ENCODE results near the gene ACTR3.

ACTR3 gene

GRCh38 chr2:113877711-113878598, 11.9 kb upstream of the ACTR3 start:
- no peak overlapping the region for H4K8ac ChIP-seq (ENCODE audit: low read depth, low read length)
- no peak overlapping the region for H3K4me3 ChIP-seq (ENCODE audit: low read length)
- H3K23ac ChIP-seq (ENCODE audit: low read length) = no peak overlapping the region
- no CpG with 5 or more reads among the region's 4 CpGs for WGBS (ENCODE audit: extremely low coverage, insufficient coverage, low lambda C conversion rate)
- H3K4ac ChIP-seq (ENCODE audit: low read depth, low read length) = no peak overlapping the region
- DNase-seq = no peak
- H3K9ac ChIP-seq (ENCODE audit: low read length) = no peak overlapping the region
- no peaks in the 10 kb centered on the region for H3K36me3 ChIP-seq (ENCODE audit: control insufficient read depth, insufficient read depth, low read length)
- H3K56ac ChIP-seq (ENCODE audit: low read length) = no peak overlapping the region
- H3K27ac ChIP-seq (ENCODE audit: low read depth, low read length) = no peak overlapping the region
- H4K5ac ChIP-seq (ENCODE audit: low read length) = no peak overlapping the region
- H3K79me1 ChIP-seq (ENCODE audit: low read length) = no peaks in the 10 kb centered on the region
- no peak overlapping the region for H3K18ac ChIP-seq (ENCODE audit: low read length)
- H2BK15ac ChIP-seq (replicated peaks; ENCODE audit: low read depth) = no peak overlapping the region
- H2BK120ac ChIP-seq (ENCODE audit: low read depth, low read length) = no peak overlapping the region
- H3K27me3 ChIP-seq (ENCODE audit: insufficient read depth, low read length, poor library complexity) = no peaks in the 10 kb centered on the region
- H3K4me1 ChIP-seq (ENCODE audit: control insufficient read depth, low read depth, low read length) = no peaks in the 10 kb centered on the region
- H2AK5ac ChIP-seq (ENCODE audit: low read length) = no peak overlapping the region
- no peak overlapping the region for H2BK5ac ChIP-seq (ENCODE audit: low read length)
- no peaks in the 10 kb centered on the region for H3K79me2 ChIP-seq (ENCODE audit: control insufficient read depth, insufficient read depth, low read length)
- no peak overlapping the region for H3K4me2 ChIP-seq (ENCODE audit: low read length)

DNA sequence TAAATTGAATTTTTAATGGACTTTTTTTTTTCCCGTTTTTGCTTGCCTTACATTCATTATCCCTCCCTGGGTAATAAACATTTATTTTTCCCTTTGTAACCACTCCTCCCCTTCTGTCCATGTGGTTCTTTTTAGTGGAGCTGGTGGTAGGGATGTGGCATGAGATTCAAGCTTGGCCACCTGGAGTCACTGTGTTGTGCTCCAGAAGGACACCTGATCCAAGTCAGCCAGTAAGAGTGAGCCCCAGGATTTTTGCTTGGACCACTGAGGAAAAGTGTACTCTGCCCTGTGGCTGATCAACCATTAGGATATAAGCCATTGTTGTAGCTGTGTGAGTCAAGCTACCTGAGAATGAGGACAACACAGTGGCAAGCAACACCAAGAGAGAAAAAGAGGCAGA, 11.1 kb upstream of the ACTR3 start:
- H3K36me3 ChIP-seq (ENCODE audit: control insufficient read depth, insufficient read depth, low read length) = no peaks in the 10 kb centered on the region
- H4K5ac ChIP-seq (ENCODE audit: low read length) = no peak overlapping the region
- H3K79me1 ChIP-seq (ENCODE audit: low read length) = no peaks in the 10 kb centered on the region
- H2BK120ac ChIP-seq (ENCODE audit: low read depth, low read length) = no peak overlapping the region
- no peak for DNase-seq
- H3K4me1 ChIP-seq (ENCODE audit: control insufficient read depth, low read depth, low read length) = no peaks in the 10 kb centered on the region
- H3K23ac ChIP-seq (ENCODE audit: low read length) = no peak overlapping the region
- no peak overlapping the region for H3K9ac ChIP-seq (ENCODE audit: low read length)
- no peak overlapping the region for H3K4ac ChIP-seq (ENCODE audit: low read depth, low read length)
- WGBS (ENCODE audit: extremely low coverage, insufficient coverage, low lambda C conversion rate) = no CpG with 5 or more reads among the region's 1 CpG
- no peak overlapping the region for H4K8ac ChIP-seq (ENCODE audit: low read depth, low read length)
- H3K18ac ChIP-seq (ENCODE audit: low read length) = no peak overlapping the region
- no peak overlapping the region for H3K56ac ChIP-seq (ENCODE audit: low read length)
- no peak overlapping the region for H3K4me3 ChIP-seq (ENCODE audit: low read length)
- H3K27me3 ChIP-seq (ENCODE audit: insufficient read depth, low read length, poor library complexity) = no peaks in the 10 kb centered on the region
- no peak overlapping the region for H3K27ac ChIP-seq (ENCODE audit: low read depth, low read length)
- H2BK5ac ChIP-seq (ENCODE audit: low read length) = no peak overlapping the region
- H3K79me2 ChIP-seq (ENCODE audit: control insufficient read depth, insufficient read depth, low read length) = no peaks in the 10 kb centered on the region
- H2BK15ac ChIP-seq (replicated peaks; ENCODE audit: low read depth) = no peak overlapping the region
- H2AK5ac ChIP-seq (ENCODE audit: low read length) = no peak overlapping the region
- no peak overlapping the region for H3K4me2 ChIP-seq (ENCODE audit: low read length)

DNA sequence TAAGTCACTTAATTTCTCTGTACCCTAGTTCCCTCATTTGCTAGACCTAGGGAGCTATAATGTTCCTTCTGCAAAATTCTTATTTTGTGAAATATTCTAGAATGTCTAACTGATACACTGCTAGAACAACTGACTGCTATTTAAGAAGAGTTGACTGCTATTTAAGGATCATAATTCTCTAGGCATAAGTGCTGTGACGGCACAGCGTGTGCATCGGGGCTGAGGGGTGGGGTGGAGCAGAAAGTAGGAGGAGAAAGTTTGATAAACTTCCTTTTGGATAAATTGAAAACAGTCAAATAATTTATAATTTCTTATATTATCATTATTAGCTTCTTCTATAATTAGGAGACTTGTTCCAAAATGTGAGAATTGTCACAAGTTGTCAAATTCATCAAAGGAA, 10.4 kb upstream of the ACTR3 start:
- DNase-seq = no peak
- Histone ChIP-seq H3K79me2 (ENCODE audit: control insufficient read depth, insufficient read depth, low read length) (no peaks in the 10 kb centered on the region), H3K27ac (ENCODE audit: low read depth, low read length) (no peak overlapping the region), H3K79me1 (ENCODE audit: low read length) (no peaks in the 10 kb centered on the region), H2BK5ac (ENCODE audit: low read length) (no peak overlapping the region), H4K5ac (ENCODE audit: low read length) (no peak overlapping the region), H3K23ac (ENCODE audit: low read length) (no peak overlapping the region), H3K4ac (ENCODE audit: low read depth, low read length) (no peak overlapping the region), H3K18ac (ENCODE audit: low read length) (no peak overlapping the region), H3K56ac (ENCODE audit: low read length) (no peak overlapping the region), H3K27me3 (ENCODE audit: insufficient read depth, low read length, poor library complexity) (no peaks in the 10 kb centered on the region), H3K9ac (ENCODE audit: low read length) (no peak overlapping the region), H2AK5ac (ENCODE audit: low read length) (no peak overlapping the region), H2BK120ac (ENCODE audit: low read depth, low read length) (no peak overlapping the region), H4K8ac (ENCODE audit: low read depth, low read length) (no peak overlapping the region), H3K36me3 (ENCODE audit: control insufficient read depth, insufficient read depth, low read length) (no peaks in the 10 kb centered on the region), H3K4me2 (ENCODE audit: low read length) (no peak overlapping the region), H2BK15ac (replicated peaks; ENCODE audit: low read depth) (no peak overlapping the region), H3K4me3 (ENCODE audit: low read length) (no peak overlapping the region), H3K4me1 (ENCODE audit: control insufficient read depth, low read depth, low read length) (no peaks in the 10 kb centered on the region)
- no CpG with 5 or more reads among the region's 3 CpGs for WGBS (ENCODE audit: extremely low coverage, insufficient coverage, low lambda C conversion rate)

DNA sequence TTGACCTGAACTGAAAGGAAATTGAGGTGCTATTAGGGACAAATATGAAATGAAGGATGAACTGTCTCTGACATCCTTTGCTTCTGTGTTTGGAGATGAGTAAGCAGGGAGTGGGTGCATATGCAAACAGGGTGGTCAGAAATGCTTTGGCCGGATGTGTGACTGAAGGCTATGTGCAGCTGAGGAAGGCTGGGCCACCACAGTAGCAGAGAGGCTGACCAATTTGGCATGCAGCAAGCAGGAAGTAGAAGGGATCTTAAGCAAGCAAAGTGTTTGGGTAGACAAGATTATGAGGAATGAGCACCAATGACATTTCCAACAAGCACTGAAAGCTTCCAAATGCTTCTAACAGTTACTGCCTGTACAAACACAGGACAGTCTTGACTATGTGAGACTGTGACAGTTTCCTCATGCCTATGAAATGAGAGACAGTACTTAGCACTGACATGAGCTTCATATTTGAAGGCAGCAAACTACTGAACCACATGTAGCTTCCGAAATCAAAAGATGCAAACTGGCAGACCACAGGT, 3.3 kb upstream of the ACTR3 start:
- H3K79me1 ChIP-seq (ENCODE audit: low read length) = peaks cover 14% of the 10 kb centered on the region
- H3K56ac ChIP-seq (ENCODE audit: low read length) = peak overlapping the region; percentile 25
- no peak overlapping the region for H3K4me2 ChIP-seq (ENCODE audit: low read length)
- no peak overlapping the region for H3K27ac ChIP-seq (ENCODE audit: low read depth, low read length)
- H3K4me1 ChIP-seq (ENCODE audit: control insufficient read depth, low read depth, low read length) = peaks cover 14% of the 10 kb centered on the region
- H4K5ac ChIP-seq (ENCODE audit: low read length) = no peak overlapping the region
- H3K23ac ChIP-seq (ENCODE audit: low read length) = peak overlapping the region; percentile 1
- H3K4me3 ChIP-seq (ENCODE audit: low read length) = no peak overlapping the region
- no peak overlapping the region for H2BK15ac ChIP-seq (replicated peaks; ENCODE audit: low read depth)
- no peak overlapping the region for H2BK5ac ChIP-seq (ENCODE audit: low read length)
- no CpG with 5 or more reads among the region's 2 CpGs for WGBS (ENCODE audit: extremely low coverage, insufficient coverage, low lambda C conversion rate)
- no peak overlapping the region for H3K18ac ChIP-seq (ENCODE audit: low read length)
- no peak for DNase-seq
- H3K79me2 ChIP-seq (ENCODE audit: control insufficient read depth, insufficient read depth, low read length) = peaks cover 18% of the 10 kb centered on the region
- no peak overlapping the region for H2BK120ac ChIP-seq (ENCODE audit: low read depth, low read length)
- H3K27me3 ChIP-seq (ENCODE audit: insufficient read depth, low read length, poor library complexity) = no peaks in the 10 kb centered on the region
- no peak overlapping the region for H2AK5ac ChIP-seq (ENCODE audit: low read length)
- H3K36me3 ChIP-seq (ENCODE audit: control insufficient read depth, insufficient read depth, low read length) = no peaks in the 10 kb centered on the region
- no peak overlapping the region for H3K9ac ChIP-seq (ENCODE audit: low read length)
- no peak overlapping the region for H3K4ac ChIP-seq (ENCODE audit: low read depth, low read length)
- H4K8ac ChIP-seq (ENCODE audit: low read depth, low read length) = no peak overlapping the region

DNA sequence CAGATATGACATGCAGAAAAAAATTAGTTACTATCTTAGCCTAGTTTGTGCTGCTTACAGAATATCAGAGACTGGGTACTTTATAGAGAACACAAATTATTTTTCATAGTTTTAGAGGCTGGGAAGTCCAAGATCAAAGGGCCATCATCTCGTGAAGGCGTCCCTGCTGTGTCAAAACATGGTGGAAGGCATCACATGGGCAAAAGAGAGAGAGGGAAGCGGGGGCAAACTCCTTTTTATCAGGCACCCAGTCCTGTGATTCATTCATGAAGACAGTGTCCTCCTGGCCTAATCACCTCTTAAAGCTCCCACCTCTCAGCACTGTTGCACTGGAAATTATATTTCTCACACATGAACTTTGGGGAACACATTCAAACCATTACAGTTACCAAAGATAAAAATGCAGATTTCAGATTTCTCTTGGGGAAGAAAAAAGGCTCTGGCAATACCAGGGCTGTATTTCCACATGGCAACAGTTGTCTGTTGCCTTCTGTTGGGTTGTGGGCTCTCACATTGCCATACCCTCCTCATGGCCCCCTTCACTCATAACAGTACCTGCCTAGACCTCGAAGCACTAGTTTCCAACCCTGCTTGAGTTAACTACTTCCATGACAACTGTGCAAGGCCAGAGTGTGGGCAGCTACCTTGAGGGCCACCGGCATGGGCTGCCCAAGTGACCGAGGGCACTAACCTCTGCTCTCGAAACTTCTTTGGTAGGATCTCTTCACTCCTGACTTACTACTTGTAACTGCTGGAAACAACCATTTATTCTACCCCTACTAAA, 2.7 kb upstream of the ACTR3 start:
- Histone ChIP-seq H3K4ac (ENCODE audit: low read depth, low read length) (no peak overlapping the region), H2BK5ac (ENCODE audit: low read length) (no peak overlapping the region), H3K27ac (ENCODE audit: low read depth, low read length) (no peak overlapping the region), H3K4me1 (ENCODE audit: control insufficient read depth, low read depth, low read length) (peaks cover 14% of the 10 kb centered on the region), H2BK15ac (replicated peaks; ENCODE audit: low read depth) (no peak overlapping the region), H3K79me1 (ENCODE audit: low read length) (peaks cover 14% of the 10 kb centered on the region), H3K4me2 (ENCODE audit: low read length) (no peak overlapping the region), H3K18ac (ENCODE audit: low read length) (no peak overlapping the region), H3K9ac (ENCODE audit: low read length) (no peak overlapping the region), H3K79me2 (ENCODE audit: control insufficient read depth, insufficient read depth, low read length) (peaks cover 20% of the 10 kb centered on the region), H2AK5ac (ENCODE audit: low read length) (no peak overlapping the region), H3K27me3 (ENCODE audit: insufficient read depth, low read length, poor library complexity) (no peaks in the 10 kb centered on the region), H3K36me3 (ENCODE audit: control insufficient read depth, insufficient read depth, low read length) (no peaks in the 10 kb centered on the region), H2BK120ac (ENCODE audit: low read depth, low read length) (no peak overlapping the region), H4K8ac (ENCODE audit: low read depth, low read length) (no peak overlapping the region), H3K56ac (ENCODE audit: low read length) (peak overlapping the region; percentile 25), H3K4me3 (ENCODE audit: low read length) (no peak overlapping the region), H4K5ac (ENCODE audit: low read length) (no peak overlapping the region), H3K23ac (ENCODE audit: low read length) (no peak overlapping the region)
- WGBS (ENCODE audit: extremely low coverage, insufficient coverage, low lambda C conversion rate) = no CpG with 5 or more reads among the region's 7 CpGs
- no peak for DNase-seq

Measured in mesendoderm (in vitro differentiated cells).